GM19043 (cell line): ENCODE data around the gene SPHK1.

Source experiments
- ATAC-seq: cut with Tn5 transposase; IDR thresholded peaks from one replicate; pipeline ENCODE4 v1.9.1; 2021; ENCODE audit warnings: low read depth; ENCODE audit not compliant: unreplicated experiment

Gene SPHK1

DNA sequence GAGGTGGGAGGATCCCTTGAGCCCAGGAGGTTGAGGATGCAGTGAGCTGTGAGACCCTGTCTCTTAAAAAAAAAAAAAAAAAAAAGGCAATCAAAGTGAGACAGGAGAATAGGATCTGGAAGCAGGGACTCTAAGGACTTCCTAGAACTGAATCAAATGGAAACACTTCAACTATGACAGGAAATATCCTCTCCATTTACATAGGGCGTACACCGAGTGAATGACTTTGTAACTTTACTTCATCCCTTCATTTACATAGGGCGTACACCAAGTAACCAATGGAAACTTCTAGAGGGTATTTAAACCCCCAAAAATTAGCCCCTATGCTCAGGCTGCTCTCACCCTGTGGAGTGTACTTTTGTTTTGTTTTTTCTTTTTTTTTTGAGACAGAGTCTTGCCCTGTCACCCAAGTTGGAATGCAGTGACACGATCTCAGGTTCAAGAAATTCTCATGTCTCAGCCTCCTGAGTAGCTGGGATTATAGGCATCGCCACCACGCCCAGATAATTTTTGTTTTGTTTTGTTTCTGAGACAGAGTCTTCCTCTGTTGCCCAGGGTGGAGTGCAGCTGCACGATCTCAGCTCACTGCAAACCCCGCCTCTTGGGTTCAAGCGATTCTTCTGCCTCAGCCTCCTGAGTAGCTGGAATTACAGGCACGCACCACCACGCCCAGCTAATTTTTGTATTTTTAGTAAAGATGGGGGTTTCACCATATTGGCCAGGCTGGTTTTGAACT is 21.1 kb upstream of the SPHK1 start:
- no peak for ATAC-seq

DNA sequence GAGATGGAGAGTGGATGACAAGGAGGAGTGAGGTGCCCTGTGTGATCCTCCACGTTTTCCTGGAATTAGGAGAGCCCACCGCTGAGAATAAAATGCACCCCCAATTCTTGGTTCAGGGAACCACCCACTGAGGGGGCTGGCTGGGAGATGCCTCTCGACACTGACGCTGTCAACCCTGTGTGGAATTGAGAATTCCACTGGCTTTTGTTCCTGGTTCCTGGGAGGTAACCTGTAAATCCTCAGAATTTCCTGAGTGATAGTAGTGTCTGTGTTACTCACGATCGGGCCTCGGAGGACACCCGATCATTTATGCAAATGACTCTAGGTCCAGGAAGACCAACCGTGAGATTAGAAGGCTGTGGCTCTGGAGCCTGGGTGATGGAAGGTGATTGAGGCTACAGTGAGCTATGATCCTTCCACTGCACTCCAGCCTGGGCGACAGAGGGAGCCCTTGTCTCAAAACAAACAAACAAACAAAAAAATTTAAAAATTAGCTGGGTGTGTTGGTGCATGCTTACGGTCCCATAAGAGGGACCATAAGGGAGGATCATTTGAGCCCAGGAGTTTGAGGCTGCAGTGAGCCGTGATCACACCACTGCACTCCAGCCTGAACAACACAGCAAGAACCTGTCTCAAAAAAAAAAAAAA is 19.0 kb upstream of the SPHK1 start:
- no peak for ATAC-seq

GRCh38 chr17:76366247-76366646 is 18.2 kb upstream of the SPHK1 start:
- no peak for ATAC-seq

DNA sequence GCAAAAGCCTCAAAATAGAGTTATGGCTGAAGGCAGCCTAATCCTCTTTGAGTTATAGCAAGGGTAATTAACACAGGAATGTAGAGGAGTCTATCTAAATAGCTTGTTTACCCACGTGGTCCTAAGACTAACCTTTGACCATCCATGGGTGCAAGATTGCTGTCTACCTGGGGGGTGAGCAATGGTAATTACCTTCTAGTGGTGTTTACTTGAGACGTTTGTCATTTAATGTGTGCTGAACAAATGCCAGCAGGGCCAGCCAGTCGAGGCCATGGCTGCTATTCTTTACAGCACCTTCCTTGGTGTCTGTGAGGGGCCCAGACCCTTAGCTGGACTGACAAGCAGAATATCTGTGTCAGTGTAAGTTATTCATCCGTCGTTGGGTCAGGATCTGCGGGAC is 16.8 kb upstream of the SPHK1 start:
- ATAC-seq = no peak

GRCh38 chr17:76368545-76368944 is 15.9 kb upstream of the SPHK1 start:
- ATAC-seq = no peak

DNA sequence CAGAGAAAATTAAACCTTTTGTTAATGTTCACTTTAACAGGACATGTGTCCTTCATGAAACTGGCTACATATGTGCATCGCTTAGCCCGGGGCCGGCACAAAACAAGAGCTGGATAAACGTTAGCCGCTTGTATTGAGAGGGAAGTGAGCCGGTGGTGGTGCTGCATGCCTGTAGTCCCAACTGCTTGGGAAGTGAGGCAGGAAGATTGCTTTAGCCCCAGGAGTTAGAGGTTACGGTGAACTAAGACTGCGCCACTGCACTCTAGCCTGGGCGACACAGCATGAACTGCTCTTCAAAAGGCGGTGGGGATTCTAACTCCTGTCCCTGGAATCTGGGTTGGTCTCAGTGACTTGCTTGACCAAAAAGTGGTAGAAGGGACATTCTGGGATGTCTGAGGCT is 15.0 kb upstream of the SPHK1 start:
- ATAC-seq = no peak

GRCh38 chr17:76369804-76370203 is 14.6 kb upstream of the SPHK1 start:
- no peak for ATAC-seq

- no peak for ATAC-seq
Observed at GRCh38 chr17:76370261-76370993, 14.0 kb upstream of the SPHK1 start.

DNA sequence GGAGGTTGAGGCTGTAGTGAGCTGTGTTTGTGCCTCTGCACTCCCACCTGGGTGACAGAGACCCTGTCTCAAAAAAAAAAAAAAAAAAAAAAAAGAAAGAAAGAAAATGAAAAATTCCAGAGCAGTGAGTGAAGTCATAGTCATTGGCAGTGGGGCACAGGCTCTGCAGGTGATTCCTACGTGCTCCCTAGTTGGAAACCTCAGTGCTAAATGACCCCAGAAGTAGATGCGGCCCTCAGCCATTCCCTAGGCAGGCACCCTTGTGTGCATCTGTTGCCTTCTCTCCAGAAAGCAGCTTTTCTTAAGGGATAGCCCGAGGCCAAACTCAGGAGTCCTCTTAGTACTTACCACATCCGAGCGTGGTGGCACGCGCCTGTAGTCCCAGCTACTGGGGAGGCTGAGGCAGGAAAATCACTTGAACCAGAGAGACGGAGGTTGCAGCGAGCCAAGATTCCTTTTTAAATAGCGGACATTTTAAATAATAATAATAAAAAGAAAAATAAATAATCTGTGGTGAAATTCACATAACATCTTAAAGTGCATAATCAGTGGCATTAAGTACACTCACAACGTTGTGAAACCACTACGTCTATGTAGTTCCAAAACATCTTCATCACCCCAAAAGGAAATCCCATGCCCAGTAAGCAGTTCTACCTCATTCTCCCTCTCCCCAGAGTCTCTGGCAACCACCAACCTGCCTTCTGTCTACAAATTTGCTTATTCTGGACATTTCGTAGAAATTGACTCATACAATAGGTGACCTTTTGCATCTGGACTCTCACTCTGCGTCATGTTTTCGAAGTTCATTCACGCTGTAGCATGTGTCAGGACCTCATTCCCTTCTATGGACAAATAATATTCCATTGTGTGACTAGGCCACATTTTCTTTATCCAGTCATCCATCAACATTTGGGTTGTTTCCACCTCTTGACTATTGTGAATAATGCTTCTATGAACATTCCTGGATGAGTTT is 12.5 kb upstream of the SPHK1 start:
- ATAC-seq = no peak

DNA sequence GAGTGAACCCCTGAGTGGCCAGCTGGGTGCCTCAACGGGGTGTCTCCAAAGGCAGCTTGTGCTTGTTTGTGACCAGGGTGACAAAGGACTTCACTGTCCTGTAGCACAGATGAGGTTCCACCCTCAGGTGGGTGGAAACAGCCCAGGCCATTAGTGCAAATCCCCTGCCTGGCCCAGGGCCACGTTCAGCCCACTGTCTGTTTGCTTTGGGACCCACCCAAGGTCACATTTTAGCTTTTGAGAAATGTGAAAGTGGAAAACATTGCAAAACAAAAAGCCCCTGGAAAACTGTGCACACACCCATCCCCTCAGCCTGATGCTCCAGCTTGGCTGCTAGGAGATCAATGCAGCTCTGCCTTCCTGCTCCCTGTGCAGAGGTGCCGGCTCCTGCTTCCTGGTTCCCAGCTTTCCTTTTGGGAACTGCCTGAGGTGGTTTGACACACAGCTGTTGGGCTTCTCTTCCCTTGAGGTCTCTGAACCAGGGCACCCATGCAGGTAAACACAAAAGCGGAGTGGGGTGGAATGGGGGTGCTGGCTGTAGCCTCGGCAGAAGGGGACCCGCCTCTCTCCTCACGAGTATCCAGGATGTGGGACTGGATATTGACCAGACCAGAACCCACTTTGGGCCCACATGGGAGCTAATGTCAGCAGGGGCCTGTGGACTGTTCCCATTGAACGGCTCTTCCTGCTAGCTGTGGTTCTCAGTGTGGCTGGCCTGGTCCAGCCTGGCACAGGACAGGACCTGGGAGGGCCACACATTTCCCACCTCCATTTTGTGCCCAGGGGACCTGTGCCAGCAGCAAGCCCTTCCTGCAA is 7.9 kb upstream of the SPHK1 start:
- no peak for ATAC-seq

- ATAC-seq = no peak
Observed at GRCh38 chr17:76378548-76379274, 5.7 kb upstream of the SPHK1 start.

- ATAC-seq = no peak
Observed at GRCh38 chr17:76379275-76379641, 5.2 kb upstream of the SPHK1 start.

DNA sequence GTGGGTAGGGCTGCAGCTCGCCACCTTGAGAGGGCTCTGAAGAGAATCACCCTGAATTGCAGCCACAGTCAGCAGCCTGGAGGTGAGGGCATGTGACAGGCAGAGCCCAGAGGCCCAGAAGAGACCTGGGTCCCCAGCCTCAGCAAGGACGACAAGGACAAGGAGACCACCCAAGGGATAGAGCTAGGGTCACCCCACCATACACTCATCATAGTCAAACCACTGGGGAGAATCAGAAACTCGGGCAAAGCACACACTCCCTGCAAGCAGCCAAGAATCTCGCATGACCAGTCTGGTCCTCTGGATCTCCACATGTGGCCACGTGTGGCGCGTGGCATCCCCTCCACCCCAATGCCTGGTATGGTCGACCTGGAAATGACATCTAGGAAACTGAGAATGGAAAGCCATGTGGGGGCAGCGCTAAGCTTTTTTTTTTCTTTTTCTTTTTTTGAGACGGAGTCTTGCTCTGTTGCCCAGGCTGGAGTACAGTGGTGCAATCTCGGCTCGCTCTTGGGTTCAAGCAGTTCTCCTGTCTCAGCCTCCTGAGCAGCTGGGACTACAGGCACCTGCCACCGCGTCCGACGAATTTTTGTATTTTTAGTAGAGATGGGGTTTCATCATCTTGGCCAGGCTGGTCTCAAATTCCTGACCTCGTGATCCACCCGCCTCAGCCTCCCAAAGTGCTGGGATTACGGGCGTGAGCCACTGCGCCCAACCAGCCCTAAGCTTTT is 4.6 kb upstream of the SPHK1 start:
- no peak for ATAC-seq

GRCh38 chr17:76381633-76382350 is 2.6 kb upstream of the SPHK1 start:
- no peak for ATAC-seq

- ATAC-seq = no peak
Observed at GRCh38 chr17:76382351-76382802, 2.0 kb upstream of the SPHK1 start.

DNA sequence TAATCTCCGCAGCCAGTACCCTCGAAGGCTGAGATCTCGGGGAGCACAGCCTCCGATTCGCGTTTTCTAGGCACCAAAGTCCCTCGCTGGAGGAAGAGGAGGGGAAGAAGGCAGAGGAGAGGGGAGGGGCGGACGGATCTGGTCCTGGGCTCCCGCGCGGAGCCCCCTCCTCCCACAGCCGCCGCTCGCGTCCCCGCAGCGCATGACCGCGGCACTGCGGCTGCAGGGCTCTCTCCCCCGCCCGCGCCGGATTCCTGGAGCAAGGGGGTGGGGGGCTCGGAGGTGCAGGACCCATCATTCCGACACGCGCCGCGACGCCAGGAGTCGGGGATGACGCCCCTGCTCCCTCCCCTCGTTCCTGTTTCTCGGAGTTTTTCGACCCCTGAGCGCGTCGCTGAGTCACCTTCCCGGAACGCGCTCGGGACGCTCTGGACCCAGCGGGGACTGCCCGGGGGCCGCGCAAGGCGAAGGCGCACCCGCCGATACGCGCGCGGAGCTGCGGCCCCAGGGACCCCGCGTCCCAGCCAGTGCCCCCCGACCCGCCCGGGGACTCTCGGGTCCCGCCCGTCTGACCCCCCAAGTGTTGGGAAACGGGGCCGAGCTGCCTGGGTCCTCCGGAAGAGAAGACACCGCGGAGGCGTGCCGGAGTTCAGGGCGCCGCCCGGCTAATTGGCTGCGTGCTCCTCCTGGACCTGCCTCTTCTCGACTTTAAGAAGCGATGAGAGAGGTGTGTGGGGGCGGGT is 1.4 kb upstream of the SPHK1 start:
- ATAC-seq = no peak

- ATAC-seq = no peak
Observed at GRCh38 chr17:76383546-76384221, 725 bp upstream of the SPHK1 start.
